ENCODE measurements around the gene KRTAP4-5. TPM values are rescaled to one million over a fixed set of nuclear protein-coding genes. Genes with fewer than 3 reads are reported as not detected.
"Not testable (repeated sequence)": the region's sequence is repeated elsewhere in the genome, so short reads cannot be mapped to it uniquely, and the experiment has no call there.

Gene KRTAP4-5
- total RNA-seq, 1 donor from 2014 or later = not detected

- TF ChIP-seq CTCF (IDR thresholded peaks at IDR 0.05) (no peak), POLR2A (IDR thresholded peaks at IDR 0.05) (no peak), POLR2AphosphoS5 (IDR thresholded peaks at IDR 0.05; ENCODE audit: insufficient read depth in 1 of 2, low read depth in 1 of 2) (no peak)
- intact Hi-C loops (cut with DNase I) = no loop called here
- Histone ChIP-seq H3K9me3 (no peaks in the 10 kb centered on the region), H3K4me3 (no peak within 1 kb of the TSS), H3K27me3 (no peaks in the 10 kb centered on the region), H3K36me3 (no peaks in the 10 kb centered on the region), H3K27ac (no peak within 1 kb of the TSS), H3K4me1 (no peaks in the 10 kb centered on the region)
- DNase-seq (ENCODE audit: extremely low spot score in 2 of 2) = no peak
Measured at GRCh38 chr17:41140360-41141131, 9.1 kb downstream of the KRTAP4-5 start, which contains the start of gene KRTAP4-6. KRTAP4-6 (minus strand) TSS chr17:41140544; CDS start chr17:41140487, 57 bp downstream.

GRCh38 chr17:41139865-41140264, 9.8 kb downstream of the KRTAP4-5 start:
- H3K4me1 ChIP-seq; H3K4me3 ChIP-seq; intact Hi-C loops (cut with DNase I); DNase-seq (ENCODE audit: extremely low spot score in 2 of 2); H3K36me3 ChIP-seq; H3K27ac ChIP-seq; H3K9me3 ChIP-seq; H3K27me3 ChIP-seq: not testable (repeated sequence)

- H3K36me3 ChIP-seq = no peaks in the 10 kb centered on the region
- TF ChIP-seq POLR2A (IDR thresholded peaks at IDR 0.05) (no peak), CTCF (IDR thresholded peaks at IDR 0.05) (no peak), POLR2AphosphoS5 (IDR thresholded peaks at IDR 0.05; ENCODE audit: insufficient read depth in 1 of 2, low read depth in 1 of 2) (no peak)
- no peaks in the 10 kb centered on the region for H3K4me1 ChIP-seq
- no peaks in the 10 kb centered on the region for H3K9me3 ChIP-seq
- no peak overlapping the region for H3K27ac ChIP-seq
- no peak overlapping the region for H3K4me3 ChIP-seq
- no peak for DNase-seq (ENCODE audit: extremely low spot score in 2 of 2)
- intact Hi-C loops (cut with DNase I) = no loop called here
- no peaks in the 10 kb centered on the region for H3K27me3 ChIP-seq
Measured at GRCh38 chr17:41133880-41134735, 15.5 kb downstream of the KRTAP4-5 start.

GRCh38 chr17:41131979-41132378, 17.6 kb downstream of the KRTAP4-5 start:
- Histone ChIP-seq H3K9me3 (no peaks in the 10 kb centered on the region), H3K4me1 (no peaks in the 10 kb centered on the region), H3K36me3 (no peaks in the 10 kb centered on the region), H3K27me3 (no peaks in the 10 kb centered on the region), H3K27ac (no peak overlapping the region), H3K4me3 (no peak overlapping the region)
- intact Hi-C loops (cut with DNase I) = no loop called here
- TF ChIP-seq POLR2A (IDR thresholded peaks at IDR 0.05) = no peak
- TF ChIP-seq POLR2AphosphoS5 (IDR thresholded peaks at IDR 0.05; ENCODE audit: insufficient read depth in 1 of 2, low read depth in 1 of 2) = no peak
- no peak for TF ChIP-seq CTCF (IDR thresholded peaks at IDR 0.05)
- DNase-seq (ENCODE audit: extremely low spot score in 2 of 2) = no peak

GRCh38 chr17:41127371-41127770, 22.3 kb downstream of the KRTAP4-5 start:
- no peak overlapping the region for H3K4me3 ChIP-seq
- no peaks in the 10 kb centered on the region for H3K27me3 ChIP-seq
- no peaks in the 10 kb centered on the region for H3K36me3 ChIP-seq
- no peaks in the 10 kb centered on the region for H3K4me1 ChIP-seq
- DNase-seq (ENCODE audit: extremely low spot score in 2 of 2) = no peak
- intact Hi-C loops (cut with DNase I) = no loop called here
- H3K9me3 ChIP-seq = no peaks in the 10 kb centered on the region
- H3K27ac ChIP-seq = no peak overlapping the region
- no peak for TF ChIP-seq POLR2A (IDR thresholded peaks at IDR 0.05)
- TF ChIP-seq POLR2AphosphoS5 (IDR thresholded peaks at IDR 0.05; ENCODE audit: insufficient read depth in 1 of 2, low read depth in 1 of 2) = no peak
- TF ChIP-seq CTCF (IDR thresholded peaks at IDR 0.05) = no peak
